Measurements from ENCODE around the gene RABL2B. TPM values are rescaled to one million over a fixed set of nuclear protein-coding genes. Genes with fewer than 3 reads are reported as not detected.

The RABL2B gene
- total RNA-seq, 2 donors from 2014 or later: 35.4 to 35.5 TPM

DNA sequence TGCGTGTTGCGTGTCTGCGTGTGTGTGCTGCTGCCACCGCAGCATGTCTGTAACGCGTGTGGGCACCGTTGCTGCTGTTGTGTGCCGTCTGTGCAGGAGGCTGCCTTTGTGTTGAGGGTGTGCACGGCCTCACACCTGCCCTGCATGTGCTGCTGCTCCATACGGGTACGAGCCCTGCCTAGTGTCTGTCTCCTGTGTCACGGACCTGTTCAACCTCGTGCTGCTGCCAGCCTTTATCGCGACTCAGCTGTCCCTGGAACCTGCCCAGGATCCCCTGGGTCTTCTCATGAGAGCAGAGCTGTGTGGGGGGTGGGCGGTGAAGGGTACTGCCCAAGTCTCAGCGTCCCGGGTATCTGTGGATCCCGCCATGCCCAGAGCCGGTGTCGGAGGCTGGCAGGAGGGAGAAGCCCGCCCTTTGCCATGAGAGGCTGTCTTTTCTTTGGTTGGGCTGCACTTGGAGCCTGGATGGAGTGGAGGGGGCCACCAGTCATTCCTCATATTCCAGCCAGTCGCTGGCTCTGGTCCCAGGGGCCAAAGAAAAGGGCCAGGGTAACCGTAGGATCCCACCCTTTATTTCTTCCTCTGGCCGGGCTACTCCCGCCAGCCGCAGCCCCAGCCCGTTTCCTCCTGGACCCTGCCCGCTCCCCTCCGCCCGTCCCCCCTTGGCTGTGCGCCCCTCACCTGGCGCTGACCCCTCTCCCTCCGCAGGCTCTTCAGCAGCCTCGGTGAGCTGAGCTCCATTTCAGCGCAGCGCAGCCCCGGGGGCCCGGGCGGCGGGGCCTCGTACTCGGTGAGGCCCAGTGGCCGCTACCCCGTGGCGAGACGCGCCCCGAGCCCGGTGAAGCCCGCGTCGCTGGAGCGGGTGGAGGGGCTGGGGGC, 53.2 kb downstream of the RABL2B start:
- Mint-ChIP-seq H3K4me3 (no peak overlapping the region), H3K27ac (no peak overlapping the region), H3K36me3 (ENCODE audit: low read depth) (peaks cover 9% of the 10 kb centered on the region), H3K27me3 (ENCODE audit: insufficient read depth) (peaks cover 56% of the 10 kb centered on the region), H3K9me3 (no peaks in the 10 kb centered on the region), H3K4me1 (peaks cover 1% of the 10 kb centered on the region)
- 94 to 96% methylated on average over 23 to 54 of the region's 54 CpGs for WGBS, 2 experiments (ENCODE audit: insufficient coverage in 1 of 2, insufficient read length in 1 of 2)
- no peak for DNase-seq
- Histone ChIP-seq H3K27me3 (ENCODE audit: control insufficient read depth, insufficient read depth, low read length, poor library complexity, severe bottlenecking) (peaks cover 2% of the 10 kb centered on the region), H3K4me1 (ENCODE audit: control insufficient read depth, insufficient read depth, low read length) (no peaks in the 10 kb centered on the region), H3K9ac (ENCODE audit: extremely low read depth, low read length, poor library complexity, severe bottlenecking) (no peak overlapping the region), H3K27ac (ENCODE audit: low read depth, low read length) (no peak overlapping the region), H3K9me3 (ENCODE audit: control insufficient read depth, low read length) (no peaks in the 10 kb centered on the region), H3K36me3 (ENCODE audit: control insufficient read depth, insufficient read depth, low read length) (peaks cover 5% of the 10 kb centered on the region), H3K4me3 (ENCODE audit: low read length) (no peak overlapping the region)
- TF ChIP-seq, protein P1, sequence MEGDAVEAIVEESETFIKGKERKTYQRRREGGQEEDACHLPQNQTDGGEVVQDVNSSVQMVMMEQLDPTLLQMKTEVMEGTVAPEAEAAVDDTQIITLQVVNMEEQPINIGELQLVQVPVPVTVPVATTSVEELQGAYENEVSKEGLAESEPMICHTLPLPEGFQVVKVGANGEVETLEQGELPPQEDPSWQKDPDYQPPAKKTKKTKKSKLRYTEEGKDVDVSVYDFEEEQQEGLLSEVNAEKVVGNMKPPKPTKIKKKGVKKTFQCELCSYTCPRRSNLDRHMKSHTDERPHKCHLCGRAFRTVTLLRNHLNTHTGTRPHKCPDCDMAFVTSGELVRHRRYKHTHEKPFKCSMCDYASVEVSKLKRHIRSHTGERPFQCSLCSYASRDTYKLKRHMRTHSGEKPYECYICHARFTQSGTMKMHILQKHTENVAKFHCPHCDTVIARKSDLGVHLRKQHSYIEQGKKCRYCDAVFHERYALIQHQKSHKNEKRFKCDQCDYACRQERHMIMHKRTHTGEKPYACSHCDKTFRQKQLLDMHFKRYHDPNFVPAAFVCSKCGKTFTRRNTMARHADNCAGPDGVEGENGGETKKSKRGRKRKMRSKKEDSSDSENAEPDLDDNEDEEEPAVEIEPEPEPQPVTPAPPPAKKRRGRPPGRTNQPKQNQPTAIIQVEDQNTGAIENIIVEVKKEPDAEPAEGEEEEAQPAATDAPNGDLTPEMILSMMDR (conservative IDR thresholded peaks at IDR 0.05): no peak

DNA sequence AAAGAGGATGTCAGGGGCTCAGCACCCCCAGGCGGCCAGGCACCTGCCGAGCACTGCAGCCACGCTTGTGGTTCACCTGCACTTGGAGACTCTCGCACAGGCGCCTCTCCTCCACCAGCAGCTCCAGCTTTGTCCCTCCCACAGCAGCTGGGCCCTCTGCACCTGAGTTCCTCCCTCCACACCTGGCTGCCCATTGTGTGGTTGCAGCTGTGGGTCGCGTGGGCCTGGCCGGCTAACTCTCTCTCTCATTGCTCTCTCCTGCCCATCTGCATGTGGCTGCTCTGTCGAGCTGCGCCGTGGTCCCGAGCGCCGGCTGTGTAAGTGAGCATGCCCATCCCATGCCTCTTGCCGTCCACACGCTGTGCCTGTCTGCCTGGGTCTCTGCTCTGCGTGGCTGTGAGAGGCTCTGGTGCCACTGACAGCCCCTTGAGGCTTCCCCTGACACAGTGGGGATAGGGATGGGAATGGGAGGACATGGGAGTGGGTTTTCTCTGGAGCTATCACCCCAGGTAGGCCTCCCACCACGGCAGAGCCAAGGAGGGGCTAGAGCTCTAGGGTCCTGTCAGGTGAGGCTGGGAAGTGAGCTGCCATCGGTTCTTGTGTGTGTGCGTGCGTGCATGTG, 53.9 kb downstream of the RABL2B start:
- Mint-ChIP-seq H3K36me3 (ENCODE audit: low read depth) (peaks cover 11% of the 10 kb centered on the region), H3K4me3 (no peak overlapping the region), H3K27ac (no peak overlapping the region), H3K27me3 (ENCODE audit: insufficient read depth) (peaks cover 50% of the 10 kb centered on the region), H3K4me1 (peaks cover 1% of the 10 kb centered on the region), H3K9me3 (no peaks in the 10 kb centered on the region)
- TF ChIP-seq, protein P1 (conservative IDR thresholded peaks at IDR 0.05): no peak
- H3K27ac ChIP-seq (ENCODE audit: low read depth, low read length): no peak overlapping the region
- H3K27me3 ChIP-seq (ENCODE audit: control insufficient read depth, insufficient read depth, low read length, poor library complexity, severe bottlenecking): no peaks in the 10 kb centered on the region
- H3K36me3 ChIP-seq (ENCODE audit: control insufficient read depth, insufficient read depth, low read length): peaks cover 5% of the 10 kb centered on the region
- no peak overlapping the region for H3K9ac ChIP-seq (ENCODE audit: extremely low read depth, low read length, poor library complexity, severe bottlenecking)
- H3K4me1 ChIP-seq (ENCODE audit: control insufficient read depth, insufficient read depth, low read length): no peaks in the 10 kb centered on the region
- no peak for DNase-seq
- H3K4me3 ChIP-seq (ENCODE audit: low read length): no peak overlapping the region
- 90 to 91% methylated on average over 17 to 21 of the region's 21 CpGs for WGBS, 2 experiments (ENCODE audit: insufficient coverage in 1 of 2, insufficient read length in 1 of 2)
- H3K9me3 ChIP-seq (ENCODE audit: control insufficient read depth, low read length): no peaks in the 10 kb centered on the region

DNA sequence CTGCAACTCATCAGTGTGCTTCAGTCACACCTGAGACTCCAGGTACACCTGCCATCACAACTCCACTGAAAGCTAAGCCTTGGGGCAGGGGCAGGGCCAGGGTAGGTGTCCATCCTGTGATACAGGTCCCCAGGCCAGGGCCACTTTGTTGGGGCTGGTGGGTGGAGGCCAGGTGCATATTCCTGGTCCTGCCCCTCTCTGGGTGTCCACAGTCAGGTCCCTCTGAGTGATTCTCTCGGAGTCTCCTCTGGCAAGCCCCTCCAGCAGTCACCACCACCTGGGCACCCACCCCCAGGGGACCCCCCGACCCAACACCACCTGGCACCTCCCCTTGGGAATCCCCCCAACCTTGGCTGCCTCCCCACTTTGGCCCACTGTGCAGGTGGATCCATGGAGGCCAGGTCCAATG, 54.9 kb downstream of the RABL2B start:
- TF ChIP-seq, protein P1 (conservative IDR thresholded peaks at IDR 0.05): no peak
- H3K27me3 Mint-ChIP-seq (ENCODE audit: insufficient read depth): peaks cover 46% of the 10 kb centered on the region
- Histone ChIP-seq H3K36me3 (ENCODE audit: control insufficient read depth, insufficient read depth, low read length) (peaks cover 5% of the 10 kb centered on the region), H3K4me1 (ENCODE audit: control insufficient read depth, insufficient read depth, low read length) (no peaks in the 10 kb centered on the region), H3K9ac (ENCODE audit: extremely low read depth, low read length, poor library complexity, severe bottlenecking) (no peak overlapping the region), H3K27ac (ENCODE audit: low read depth, low read length) (no peak overlapping the region), H3K9me3 (ENCODE audit: control insufficient read depth, low read length) (no peaks in the 10 kb centered on the region), H3K4me3 (ENCODE audit: low read length) (no peak overlapping the region), H3K27me3 (ENCODE audit: control insufficient read depth, insufficient read depth, low read length, poor library complexity, severe bottlenecking) (no peaks in the 10 kb centered on the region)
- H3K36me3 Mint-ChIP-seq (ENCODE audit: low read depth): peaks cover 11% of the 10 kb centered on the region
- H3K27ac Mint-ChIP-seq: no peak overlapping the region
- DNase-seq: no peak
- 82 to 92% methylated on average over 2 of the region's 2 CpGs for WGBS, 2 experiments (ENCODE audit: insufficient coverage in 1 of 2, insufficient read length in 1 of 2)
- no peak overlapping the region for H3K4me3 Mint-ChIP-seq
- no peaks in the 10 kb centered on the region for H3K9me3 Mint-ChIP-seq
- H3K4me1 Mint-ChIP-seq: no peaks in the 10 kb centered on the region

Measured in endodermal cell (in vitro differentiated cells).